Measurements from ENCODE around the gene S100A9. TPM values are rescaled to one million over a fixed set of nuclear protein-coding genes. Genes with fewer than 3 reads are reported as not detected.

The S100A9 gene
- total RNA-seq, 8 experiments from 2014 or later, result 0.71 TPM; not detected in 7

DNA sequence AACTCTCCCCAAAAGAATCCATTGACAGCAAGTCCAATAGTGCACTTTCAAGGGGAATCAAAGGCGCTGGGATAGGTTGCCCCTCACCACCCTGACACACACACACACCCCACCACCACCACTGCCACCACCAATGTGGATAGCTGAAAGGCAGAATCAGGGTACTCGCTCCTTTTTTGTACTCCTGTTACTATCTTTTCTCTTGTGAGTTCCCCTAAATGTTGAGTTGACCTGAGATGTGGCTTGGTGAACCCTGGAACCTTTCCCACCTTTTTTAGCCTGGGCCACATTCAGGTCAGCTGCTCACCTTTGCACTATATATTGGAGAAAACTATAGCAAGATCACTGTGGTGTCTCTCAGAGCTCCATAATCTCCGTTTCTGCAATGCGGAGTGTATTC lies 29.3 kb downstream of the S100A9 start:
- in situ Hi-C loops (cut with MboI; ENCODE audit: low pct_unique_long_range_greater_than_20kb in 2 of 9, low sequenced_read_pairs in 9 of 9, unreplicated experiment in 9 of 9), result no loop called here
- H3K27ac ChIP-seq, result no peak overlapping the region
- H3K4me1 ChIP-seq (replicated peaks in 1 of 2), result no peaks in the 10 kb centered on the region
- 17 to 90% (median 73%) methylated on average over 2 to 4 of the region's 4 CpGs; no CpG with 5 or more reads in 4 of the 10 experiments for WGBS, 10 experiments
- no peak overlapping the region for H3K4me3 ChIP-seq
- ATAC-seq (replicated peaks in 6 of 8), result no peak

DNA sequence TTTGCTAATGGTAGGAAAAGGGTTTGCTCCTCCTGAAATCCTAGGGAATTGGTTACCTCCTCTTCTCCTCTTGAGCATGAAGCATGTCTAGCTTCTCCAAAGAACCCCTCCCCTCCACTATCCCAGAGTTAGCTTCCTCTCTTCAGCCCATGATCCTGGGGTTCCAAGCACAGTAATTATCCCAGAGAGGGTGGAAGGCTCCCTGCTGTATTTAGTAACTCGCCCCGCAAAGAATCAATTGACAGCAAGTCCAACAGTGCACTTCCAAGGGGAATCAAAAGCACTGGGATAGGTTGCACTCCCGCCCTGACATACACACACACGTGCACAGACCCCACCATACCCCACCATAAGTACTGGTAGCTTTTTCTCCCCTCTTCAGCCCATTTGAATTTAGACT lies 30.1 kb downstream of the S100A9 start:
- in situ Hi-C loops (cut with MboI; ENCODE audit: low pct_unique_long_range_greater_than_20kb in 2 of 9, low sequenced_read_pairs in 9 of 9, unreplicated experiment in 9 of 9), result no loop called here
- no peak for ATAC-seq (replicated peaks in 6 of 8)
- Histone ChIP-seq H3K4me1 (replicated peaks in 1 of 2) (no peaks in the 10 kb centered on the region), H3K4me3 (no peak overlapping the region), H3K27ac (no peak overlapping the region)
- WGBS, 10 experiments, result 0 to 63% (median 40%) methylated on average over 1 to 4 of the region's 4 CpGs; no CpG with 5 or more reads in 3 of the 10 experiments

DNA sequence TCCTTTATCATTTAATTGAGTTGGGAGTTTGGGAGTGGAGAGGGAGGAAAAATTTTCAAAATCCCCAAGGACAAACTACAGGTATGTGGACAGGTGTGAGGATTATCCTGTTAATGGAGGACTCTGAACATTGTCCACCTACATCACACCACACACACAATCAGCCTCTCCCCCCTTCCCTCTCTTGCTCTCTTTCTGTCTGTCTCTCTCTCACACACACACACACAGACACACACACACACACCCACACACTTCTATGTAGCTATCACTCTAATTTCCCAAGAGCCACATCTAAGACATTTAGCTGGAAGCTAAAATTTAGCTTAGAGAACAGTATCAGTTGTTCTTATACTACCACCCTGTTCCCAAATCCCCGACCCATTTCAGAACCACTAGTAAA lies 31.7 kb downstream of the S100A9 start:
- in situ Hi-C loops (cut with MboI; ENCODE audit: low pct_unique_long_range_greater_than_20kb in 2 of 9, low sequenced_read_pairs in 9 of 9, unreplicated experiment in 9 of 9), result no loop called here
- WGBS, 10 experiments, result 0 to 82% (median 45%) methylated on average over 1 of the region's 1 CpG; no CpG with 5 or more reads in 5 of the 10 experiments
- Histone ChIP-seq H3K4me3 (no peak overlapping the region), H3K27ac (no peak overlapping the region), H3K4me1 (replicated peaks in 1 of 2) (no peaks in the 10 kb centered on the region)
- no peak for ATAC-seq (replicated peaks in 6 of 8)

GRCh38 chr1:153389973-153390879 lies 32.6 kb downstream of the S100A9 start:
- peak in 1 of 8 experiments; percentile 6 for ATAC-seq (replicated peaks in 6 of 8)
- H3K27ac ChIP-seq, result no peak overlapping the region
- in situ Hi-C loops (cut with MboI; ENCODE audit: low pct_unique_long_range_greater_than_20kb in 2 of 9, low sequenced_read_pairs in 9 of 9, unreplicated experiment in 9 of 9), result no loop called here
- no peak overlapping the region for H3K4me3 ChIP-seq
- WGBS, 10 experiments, result 0 to 75% (median 29%) methylated on average over 1 to 9 of the region's 17 CpGs; no CpG with 5 or more reads in 3 of the 10 experiments
- no peaks in the 10 kb centered on the region for H3K4me1 ChIP-seq (replicated peaks in 1 of 2)

- no peak within 1 kb of the TSS for H3K4me3 ChIP-seq
- H3K4me1 ChIP-seq (replicated peaks in 1 of 2), result no peaks in the 10 kb centered on the region
- H3K27ac ChIP-seq, result no peak within 1 kb of the TSS
- 0 to 70% (median 54%) methylated on average over 1 to 7 of the region's 7 CpGs; no CpG with 5 or more reads in 1 of the 10 experiments for WGBS, 10 experiments
- ATAC-seq (replicated peaks in 6 of 8), result peak in 3 of 8 experiments; percentile 42 to 64 (median 62)
- in situ Hi-C loops (cut with MboI; ENCODE audit: low pct_unique_long_range_greater_than_20kb in 2 of 9, low sequenced_read_pairs in 9 of 9, unreplicated experiment in 9 of 9), result no loop called here
Observed at GRCh38 chr1:153390938-153391710, 33.5 kb downstream of the S100A9 start, which contains the start of gene S100A8. Gene S100A8 (minus strand): TSS chr1:153391073. CDS start chr1:153390535, 538 bp downstream.

- peak in 3 of 8 experiments; percentile 57 to 81 (median 65) for ATAC-seq (replicated peaks in 6 of 8)
- H3K4me1 ChIP-seq (replicated peaks in 1 of 2), result no peaks in the 10 kb centered on the region
- 0 to 86% (median 6%) methylated on average over 1 to 3 of the region's 3 CpGs; no CpG with 5 or more reads in 1 of the 10 experiments for WGBS, 10 experiments
- H3K27ac ChIP-seq, result no peak overlapping the region
- no peak overlapping the region for H3K4me3 ChIP-seq
- in situ Hi-C loops (cut with MboI; ENCODE audit: low pct_unique_long_range_greater_than_20kb in 2 of 9, low sequenced_read_pairs in 9 of 9, unreplicated experiment in 9 of 9), result no loop called here
Observed at GRCh38 chr1:153392258-153392657, 34.6 kb downstream of the S100A9 start.

GRCh38 chr1:153392822-153393221 lies 35.2 kb downstream of the S100A9 start:
- Histone ChIP-seq H3K4me1 (replicated peaks in 1 of 2) (no peaks in the 10 kb centered on the region), H3K27ac (no peak overlapping the region), H3K4me3 (no peak overlapping the region)
- ATAC-seq (replicated peaks in 6 of 8), result no peak
- WGBS, 10 experiments, result 35 to 100% (median 76%) methylated on average over 1 to 3 of the region's 3 CpGs; no CpG with 5 or more reads in 2 of the 10 experiments
- in situ Hi-C loops (cut with MboI; ENCODE audit: low pct_unique_long_range_greater_than_20kb in 2 of 9, low sequenced_read_pairs in 9 of 9, unreplicated experiment in 9 of 9), result no loop called here

- 20 to 100% (median 56%) methylated on average over 1 to 5 of the region's 6 CpGs; no CpG with 5 or more reads in 3 of the 10 experiments for WGBS, 10 experiments
- no peaks in the 10 kb centered on the region for H3K4me1 ChIP-seq (replicated peaks in 1 of 2)
- H3K4me3 ChIP-seq, result no peak overlapping the region
- peak in 1 of 8 experiments; percentile 20 for ATAC-seq (replicated peaks in 6 of 8)
- in situ Hi-C loops (cut with MboI; ENCODE audit: low pct_unique_long_range_greater_than_20kb in 2 of 9, low sequenced_read_pairs in 9 of 9, unreplicated experiment in 9 of 9), result no loop called here
- no peak overlapping the region for H3K27ac ChIP-seq
Observed at GRCh38 chr1:153393926-153394325, 36.3 kb downstream of the S100A9 start.

- no peak overlapping the region for H3K4me3 ChIP-seq
- 0 to 67% (median 52%) methylated on average over 1 to 5 of the region's 5 CpGs; no CpG with 5 or more reads in 3 of the 10 experiments for WGBS, 10 experiments
- H3K4me1 ChIP-seq (replicated peaks in 1 of 2), result no peaks in the 10 kb centered on the region
- in situ Hi-C loops (cut with MboI; ENCODE audit: low pct_unique_long_range_greater_than_20kb in 2 of 9, low sequenced_read_pairs in 9 of 9, unreplicated experiment in 9 of 9), result no loop called here
- H3K27ac ChIP-seq, result no peak overlapping the region
- no peak for ATAC-seq (replicated peaks in 6 of 8)
Observed at GRCh38 chr1:153394391-153394790, 36.7 kb downstream of the S100A9 start.

DNA sequence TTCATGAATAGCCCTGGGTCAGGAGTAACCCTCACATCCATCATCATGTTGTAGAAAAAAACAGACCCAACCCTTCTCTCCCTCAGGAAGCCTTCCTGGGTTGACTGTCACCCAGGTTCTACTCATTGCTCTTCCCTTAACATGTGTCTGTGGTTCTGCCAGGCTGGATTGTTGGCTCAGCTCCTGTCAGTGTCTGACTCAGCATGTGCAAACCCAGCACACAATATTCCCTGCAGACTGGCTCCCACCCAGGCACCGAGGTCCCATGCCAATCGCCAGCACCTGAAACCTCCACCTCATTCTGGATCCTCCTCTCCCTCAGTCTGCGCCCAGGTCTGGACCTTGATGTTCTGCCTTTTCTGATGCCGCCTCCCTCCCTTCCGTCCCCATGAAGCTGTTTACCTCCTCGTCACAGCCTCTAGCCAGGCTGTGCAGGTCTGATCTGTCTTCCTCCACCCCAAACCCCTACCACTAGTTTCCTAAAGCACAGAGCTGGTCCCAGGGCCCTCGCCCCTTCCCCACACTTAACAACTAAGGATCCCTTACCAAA lies 37.6 kb downstream of the S100A9 start:
- in situ Hi-C loops (cut with MboI; ENCODE audit: low pct_unique_long_range_greater_than_20kb in 2 of 9, low sequenced_read_pairs in 9 of 9, unreplicated experiment in 9 of 9), result no loop called here
- ATAC-seq (replicated peaks in 6 of 8), result peak in 2 of 8 experiments; percentile 10 to 44

DNA sequence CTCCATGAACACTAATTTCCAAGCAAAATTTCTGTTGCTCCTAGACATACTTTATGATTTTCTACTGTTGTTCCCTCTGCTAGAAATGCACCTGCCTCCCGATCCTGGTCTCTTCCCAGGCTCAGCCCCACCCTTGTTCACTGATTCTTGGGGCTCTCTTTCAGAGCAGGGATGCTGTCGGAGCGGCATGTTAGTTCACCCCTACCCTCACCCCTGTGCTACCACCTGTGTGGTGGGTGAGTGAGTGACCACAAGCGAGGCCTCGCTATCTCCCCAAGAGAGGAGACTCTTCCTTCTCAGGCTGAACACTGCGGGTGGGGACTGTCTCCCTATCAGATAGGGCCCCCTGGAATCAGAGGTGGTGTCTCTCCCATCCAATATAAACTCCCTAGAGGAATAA lies 38.1 kb downstream of the S100A9 start:
- ATAC-seq (replicated peaks in 6 of 8), result no peak
- WGBS, 10 experiments, result 47 to 100% (median 66%) methylated on average over 2 to 6 of the region's 6 CpGs; no CpG with 5 or more reads in 4 of the 10 experiments
- no peak overlapping the region for H3K27ac ChIP-seq
- no peak overlapping the region for H3K4me3 ChIP-seq
- no peaks in the 10 kb centered on the region for H3K4me1 ChIP-seq (replicated peaks in 1 of 2)
- in situ Hi-C loops (cut with MboI; ENCODE audit: low pct_unique_long_range_greater_than_20kb in 2 of 9, low sequenced_read_pairs in 9 of 9, unreplicated experiment in 9 of 9), result no loop called here

More for the DNA sequence above, 37.6 kb downstream of the S100A9 start:
- no peak overlapping the region for H3K27ac ChIP-seq
- no peak overlapping the region for H3K4me3 ChIP-seq
- no peaks in the 10 kb centered on the region for H3K4me1 ChIP-seq (replicated peaks in 1 of 2)
- 10 to 63% (median 37%) methylated on average over 1 to 6 of the region's 7 CpGs; no CpG with 5 or more reads in 4 of the 10 experiments for WGBS, 10 experiments

DNA sequence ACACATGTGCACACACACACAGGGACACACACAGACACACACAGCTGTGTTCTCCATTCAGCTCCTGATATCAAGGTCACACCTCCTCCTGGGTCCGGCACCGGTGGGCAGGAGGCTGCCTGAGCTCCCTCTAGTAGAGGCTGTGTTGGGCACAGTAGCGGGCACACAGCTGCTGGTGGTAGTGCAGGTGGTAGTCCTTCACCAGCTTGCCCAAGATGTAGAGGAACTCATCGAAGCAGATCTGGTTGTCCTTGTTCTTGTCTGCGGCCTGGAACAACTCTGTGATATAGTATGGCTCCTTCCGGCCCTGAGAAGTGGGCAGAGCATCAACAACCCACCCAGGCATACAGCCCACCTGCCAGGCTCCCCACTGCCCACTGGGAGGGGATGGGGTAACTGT lies 38.8 kb downstream of the S100A9 start:
- in situ Hi-C loops (cut with MboI; ENCODE audit: low pct_unique_long_range_greater_than_20kb in 2 of 9, low sequenced_read_pairs in 9 of 9, unreplicated experiment in 9 of 9), result no loop called here
- no peak for ATAC-seq (replicated peaks in 6 of 8)
- Histone ChIP-seq H3K4me3 (no peak overlapping the region), H3K4me1 (replicated peaks in 1 of 2) (no peaks in the 10 kb centered on the region), H3K27ac (no peak overlapping the region)
- 53 to 100% (median 71%) methylated on average over 2 to 6 of the region's 6 CpGs; no CpG with 5 or more reads in 6 of the 10 experiments for WGBS, 10 experiments
